ENCODE data around the gene HSD11B2. TPM values are rescaled to one million over a fixed set of nuclear protein-coding genes. Genes with fewer than 3 reads are reported as not detected.
A peak's percentile ranks its signal among the peaks of the same experiment; 100 is the strongest.

HSD11B2 gene
- total and polyA plus RNA-seq, 4 experiments from 2014 or later: 0.29 TPM; not detected in 3

DNA sequence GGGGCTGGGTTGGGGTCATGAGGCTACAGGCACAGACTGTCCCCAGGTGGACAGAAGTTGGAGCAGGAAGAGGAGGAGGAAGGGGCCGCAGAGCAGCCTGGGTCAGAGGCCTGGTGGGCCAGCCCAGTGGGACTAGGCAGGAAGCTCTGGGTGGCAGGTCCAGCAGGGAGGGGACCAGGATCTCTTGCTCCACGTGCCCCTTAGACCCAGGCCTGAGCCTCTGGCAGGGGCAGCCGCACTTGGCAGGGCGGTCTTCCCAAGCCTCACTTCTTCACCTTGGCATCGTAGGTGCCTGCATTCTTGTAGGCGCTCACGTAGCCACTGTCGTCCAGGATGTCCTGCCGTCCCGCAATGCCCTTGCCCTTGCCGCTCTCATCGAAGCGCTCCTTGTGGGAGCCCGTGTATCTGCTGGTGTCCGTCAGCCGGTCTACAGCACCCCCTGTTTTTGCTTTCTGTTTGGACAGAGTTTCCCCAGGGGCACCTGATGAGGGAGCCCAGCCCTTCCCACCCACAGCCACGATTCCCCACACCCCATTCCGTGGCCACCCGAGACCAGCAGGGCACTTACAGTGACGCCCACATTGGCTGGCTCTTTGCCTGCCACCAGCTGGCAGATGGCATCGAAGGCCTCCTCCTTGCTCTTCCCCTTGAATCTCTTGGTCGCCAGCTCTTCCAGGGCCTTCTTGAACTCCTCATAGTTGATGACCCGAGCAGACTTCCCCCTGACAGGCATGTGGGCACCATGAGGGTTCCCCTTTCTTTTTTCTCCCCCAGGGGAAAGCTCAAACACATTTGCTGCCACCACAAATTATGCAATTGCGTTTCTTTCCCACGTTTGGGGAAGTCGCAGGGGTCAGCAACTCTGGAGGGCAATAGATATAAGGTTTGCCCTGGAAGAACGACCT lies 40.8 kb upstream of the HSD11B2 start:
- Histone ChIP-seq H3K9me3 (ENCODE audit: control insufficient read depth in 1 of 2, low read length in 2 of 2) (no peaks in the 10 kb centered on the region), H3K36me3 (ENCODE audit: insufficient read depth, low read length) (no peaks in the 10 kb centered on the region), H3K4me1 (ENCODE audit: insufficient read depth, low read length) (peaks cover 14% of the 10 kb centered on the region), H3K4me3 (ENCODE audit: low read length in 2 of 2) (no peak overlapping the region), H3K27ac (ENCODE audit: low read depth, low read length) (no peak overlapping the region), H3K27me3 (ENCODE audit: insufficient read depth, low read length) (peaks cover 14% of the 10 kb centered on the region)
- Mint-ChIP-seq H3K4me1 (peaks cover 2 to 9% (median 5%) of the 10 kb centered on the region in 4 donors), H3K27ac (peak overlapping the region in 1 of 7 donors; percentile 26), H3K9me3 (no peaks in the 10 kb centered on the region), H3K36me3 (no peaks in the 10 kb centered on the region), H3K27me3 (peaks cover 8 to 14% of the 10 kb centered on the region in 2 donors), H3K4me3 (peak overlapping the region in 1 of 8 donors; percentile 39)
- POLR2A ChIA-PET (ENCODE audit: partially characterized antibody): no interaction called here
- no peak for DNase-seq
- intact Hi-C loops (cut with micrococcal nuclease): no loop called here
- CTCF ChIA-PET (ENCODE audit: partially characterized antibody): no interaction called here

DNA sequence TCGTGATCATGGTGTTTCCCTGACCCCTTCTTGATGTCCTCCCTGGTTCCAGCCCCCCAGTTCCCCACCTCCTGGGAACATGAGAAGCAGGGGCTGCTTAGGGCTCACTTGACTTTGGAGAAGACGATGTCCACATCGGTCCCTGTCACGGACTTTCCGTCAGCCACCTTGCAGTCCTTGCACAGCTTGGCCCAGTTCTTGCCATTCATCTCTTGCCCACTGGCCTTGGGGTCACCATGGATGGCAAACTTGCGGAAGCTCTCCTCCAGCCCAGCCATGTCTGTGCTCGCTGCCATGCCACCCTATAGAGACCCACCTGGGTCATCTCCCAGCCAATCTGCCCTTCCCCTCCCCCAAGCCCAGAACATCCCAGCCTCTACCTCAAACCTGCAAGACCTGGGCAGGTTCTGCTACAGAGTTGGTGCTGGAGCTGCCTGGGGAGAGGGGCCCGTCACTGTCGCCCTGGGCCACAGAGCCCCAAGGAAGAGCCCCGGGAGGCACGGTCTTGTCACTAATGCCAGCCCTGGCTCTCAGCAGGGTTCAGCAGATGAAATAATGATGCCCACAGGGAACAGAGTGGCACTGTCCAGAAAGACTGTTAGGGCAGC lies 40.0 kb upstream of the HSD11B2 start:
- H3K9me3 Mint-ChIP-seq: no peaks in the 10 kb centered on the region
- POLR2A ChIA-PET (ENCODE audit: partially characterized antibody): no interaction called here
- intact Hi-C loops (cut with micrococcal nuclease): no loop called here
- Histone ChIP-seq H3K9me3 (ENCODE audit: control insufficient read depth in 1 of 2, low read length in 2 of 2) (no peaks in the 10 kb centered on the region), H3K4me3 (ENCODE audit: low read length in 2 of 2) (no peak overlapping the region), H3K27me3 (ENCODE audit: insufficient read depth, low read length) (peaks cover 18% of the 10 kb centered on the region), H3K27ac (ENCODE audit: low read depth, low read length) (no peak overlapping the region), H3K4me1 (ENCODE audit: insufficient read depth, low read length) (peaks cover 15% of the 10 kb centered on the region), H3K36me3 (ENCODE audit: insufficient read depth, low read length) (no peaks in the 10 kb centered on the region)
- no peak overlapping the region for H3K27ac Mint-ChIP-seq
- H3K36me3 Mint-ChIP-seq: no peaks in the 10 kb centered on the region
- H3K4me1 Mint-ChIP-seq: peaks cover 2 to 9% (median 5%) of the 10 kb centered on the region in 4 donors
- peaks cover 11 to 20% of the 10 kb centered on the region in 2 donors for H3K27me3 Mint-ChIP-seq
- no peak for DNase-seq
- no peak overlapping the region for H3K4me3 Mint-ChIP-seq
- CTCF ChIA-PET (ENCODE audit: partially characterized antibody): no interaction called here

DNA sequence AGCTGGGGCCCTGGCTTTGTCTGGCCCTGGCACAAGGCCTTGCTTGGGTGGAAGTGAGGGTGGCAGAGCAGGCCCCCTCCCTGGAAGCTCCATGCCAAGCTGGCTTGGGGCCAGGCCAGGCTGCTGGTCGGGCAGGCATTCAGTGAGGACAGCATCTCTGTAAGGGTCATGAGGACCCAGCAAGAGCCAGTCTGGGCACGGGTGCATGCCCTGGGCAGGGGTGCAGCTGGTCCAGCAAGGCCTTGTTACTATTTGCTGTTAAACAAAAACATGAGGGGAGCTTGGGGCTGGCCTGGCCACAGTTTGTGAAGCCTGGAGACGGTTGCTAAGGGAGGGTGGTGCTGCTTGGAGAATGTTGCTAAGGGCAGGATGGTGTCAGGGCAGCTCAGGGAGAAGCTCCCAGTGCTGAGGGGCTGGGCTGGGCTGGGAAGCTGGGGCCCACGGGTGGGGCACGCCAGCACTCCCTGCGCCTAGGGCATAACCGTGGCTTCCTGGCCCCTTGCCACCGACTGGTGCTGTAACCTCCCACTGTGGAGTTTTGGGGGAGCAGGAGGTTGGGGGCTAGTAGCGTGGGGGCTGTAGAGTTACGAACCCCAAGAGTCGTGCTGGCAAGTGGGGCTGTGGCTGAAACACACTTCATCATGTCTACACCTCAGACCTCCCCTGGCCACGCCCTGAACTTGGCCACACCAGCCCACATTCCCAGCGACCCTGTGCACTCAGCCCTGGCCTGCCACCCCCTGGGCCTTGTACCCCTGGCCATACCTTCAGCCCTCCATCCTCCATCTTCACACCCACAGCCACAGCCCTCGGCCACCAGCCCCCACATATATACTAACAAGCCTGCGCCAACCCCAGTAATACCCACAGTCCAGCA lies 39.3 kb upstream of the HSD11B2 start:
- peaks cover 15% of the 10 kb centered on the region for H3K4me1 ChIP-seq (ENCODE audit: insufficient read depth, low read length)
- H3K4me3 ChIP-seq (ENCODE audit: low read length in 2 of 2): no peak overlapping the region
- peaks cover 12 to 20% of the 10 kb centered on the region in 2 donors for H3K27me3 Mint-ChIP-seq
- no peaks in the 10 kb centered on the region for H3K36me3 ChIP-seq (ENCODE audit: insufficient read depth, low read length)
- H3K27ac Mint-ChIP-seq: no peak overlapping the region
- peak overlapping the region in 1 of 8 donors; percentile 53 for H3K4me3 Mint-ChIP-seq
- ChIA-PET CTCF (ENCODE audit: partially characterized antibody) (no interaction called here), POLR2A (ENCODE audit: partially characterized antibody) (no interaction called here)
- peaks cover 2 to 9% (median 5%) of the 10 kb centered on the region in 4 donors for H3K4me1 Mint-ChIP-seq
- H3K27me3 ChIP-seq (ENCODE audit: insufficient read depth, low read length): peaks cover 18% of the 10 kb centered on the region
- no peaks in the 10 kb centered on the region for H3K9me3 Mint-ChIP-seq
- H3K36me3 Mint-ChIP-seq: no peaks in the 10 kb centered on the region
- intact Hi-C loops (cut with micrococcal nuclease): no loop called here
- no peak overlapping the region for H3K27ac ChIP-seq (ENCODE audit: low read depth, low read length)
- no peak for DNase-seq
- H3K9me3 ChIP-seq (ENCODE audit: control insufficient read depth in 1 of 2, low read length in 2 of 2): no peaks in the 10 kb centered on the region

DNA sequence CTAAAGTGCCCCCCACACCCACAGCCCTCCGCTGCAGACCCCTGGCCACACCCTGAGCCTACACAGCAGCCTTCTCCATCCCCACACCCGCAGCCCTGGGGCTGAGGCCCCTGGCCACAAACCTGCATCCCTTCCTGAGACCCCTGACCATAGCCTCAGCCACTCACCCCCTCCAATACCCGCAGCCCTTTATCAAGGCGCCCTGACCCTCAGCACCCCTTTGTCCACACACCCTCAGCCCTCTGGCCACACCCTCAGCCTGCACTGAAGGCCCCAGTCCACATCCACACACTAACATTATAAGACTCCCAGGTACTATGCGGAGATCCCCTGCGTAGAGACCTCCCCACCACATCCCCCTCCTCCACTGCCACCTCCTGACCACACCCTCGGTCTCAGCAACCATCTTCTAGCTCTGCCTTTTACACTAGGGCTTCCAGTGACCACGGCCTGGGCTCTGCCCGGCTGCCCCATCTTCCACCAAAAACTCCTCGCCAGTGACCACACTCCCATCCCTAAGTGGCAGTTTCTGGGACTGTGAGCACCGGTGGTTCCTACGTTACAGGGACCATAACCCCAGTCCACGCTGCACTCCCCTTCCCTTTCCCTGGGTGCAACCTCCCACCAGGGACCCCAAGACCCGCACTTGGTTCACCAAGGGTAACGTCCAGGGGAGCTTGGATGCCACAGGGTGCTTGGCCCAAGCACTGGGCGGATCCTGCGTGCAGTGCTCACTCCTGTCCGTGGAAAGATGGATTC lies 38.4 kb upstream of the HSD11B2 start:
- Histone ChIP-seq H3K27me3 (ENCODE audit: insufficient read depth, low read length) (peaks cover 18% of the 10 kb centered on the region), H3K27ac (ENCODE audit: low read depth, low read length) (no peak overlapping the region), H3K9me3 (ENCODE audit: control insufficient read depth in 1 of 2, low read length in 2 of 2) (no peaks in the 10 kb centered on the region), H3K4me1 (ENCODE audit: insufficient read depth, low read length) (peaks cover 15% of the 10 kb centered on the region), H3K36me3 (ENCODE audit: insufficient read depth, low read length) (no peaks in the 10 kb centered on the region), H3K4me3 (ENCODE audit: low read length in 2 of 2) (no peak overlapping the region)
- DNase-seq: no peak
- H3K27ac Mint-ChIP-seq: peak overlapping the region in 1 of 7 donors; percentile 41
- intact Hi-C loops (cut with micrococcal nuclease): no loop called here
- H3K4me3 Mint-ChIP-seq: peak overlapping the region in 1 of 8 donors; percentile 33
- ChIA-PET CTCF (ENCODE audit: partially characterized antibody) (no interaction called here), POLR2A (ENCODE audit: partially characterized antibody) (no interaction called here)
- H3K36me3 Mint-ChIP-seq: no peaks in the 10 kb centered on the region
- H3K4me1 Mint-ChIP-seq: peaks cover 2 to 9% (median 5%) of the 10 kb centered on the region in 4 donors
- no peaks in the 10 kb centered on the region for H3K9me3 Mint-ChIP-seq
- H3K27me3 Mint-ChIP-seq: peaks cover 12 to 24% of the 10 kb centered on the region in 2 donors

DNA sequence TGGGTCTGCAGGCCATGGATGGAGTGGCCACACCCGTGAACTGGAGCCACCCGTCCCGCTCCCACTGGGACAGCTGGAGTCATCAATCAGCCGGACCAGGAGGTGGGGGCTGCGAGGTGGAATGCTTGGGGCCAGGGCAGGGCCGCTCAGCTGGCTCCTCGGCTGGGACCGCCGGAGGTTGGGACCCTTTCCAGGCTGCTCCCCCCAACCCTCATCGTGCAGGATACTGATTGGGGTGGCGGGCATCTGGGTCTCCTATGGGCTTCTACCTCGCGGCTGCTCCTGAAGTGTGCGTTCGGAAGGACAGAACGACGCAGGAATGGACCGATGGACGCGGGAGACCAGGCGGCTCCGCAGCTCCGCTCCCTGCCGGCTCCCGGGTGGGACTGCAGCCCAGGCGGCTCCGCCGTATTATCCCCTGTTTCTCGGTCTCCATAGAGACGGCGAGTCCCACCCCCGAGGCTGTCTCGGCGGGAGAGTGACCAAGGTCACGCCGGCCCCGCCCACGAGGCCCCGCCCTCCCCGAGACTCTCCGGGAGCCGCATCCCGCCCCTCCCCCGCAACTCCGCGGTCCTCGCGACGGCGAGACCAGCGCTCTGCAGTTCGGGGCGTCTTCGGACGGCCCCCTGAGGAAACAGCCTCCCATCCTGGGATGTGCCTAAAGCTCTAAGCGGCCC lies 37.7 kb upstream of the HSD11B2 start, which contains the start of gene TPPP3:
TPPP3 (minus strand) TSS at position 388 of the 677 bp plus-strand sequence. CDS start 2,387 bp downstream, outside the sequence.
- intact Hi-C loops (cut with micrococcal nuclease): no loop called here
- peaks cover 12 to 24% of the 10 kb centered on the region in 2 donors for H3K27me3 Mint-ChIP-seq
- H3K4me3 ChIP-seq (ENCODE audit: low read length in 2 of 2): peak within 1 kb of the TSS in 1 of 2 donors; percentile 18
- ChIA-PET CTCF (ENCODE audit: partially characterized antibody) (interaction anchor here (1.1 kb wide), 1 partner anchor 88 kb away, joined by 3 read pairs; the partner anchor contains the start of gene ATP6V0D1), POLR2A (ENCODE audit: partially characterized antibody) (no interaction called here)
- H3K4me1 Mint-ChIP-seq: peaks cover 2 to 9% (median 5%) of the 10 kb centered on the region in 4 donors
- no peak within 1 kb of the TSS for H3K27ac ChIP-seq (ENCODE audit: low read depth, low read length)
- H3K27me3 ChIP-seq (ENCODE audit: insufficient read depth, low read length): peaks cover 18% of the 10 kb centered on the region
- no peaks in the 10 kb centered on the region for H3K36me3 Mint-ChIP-seq
- peak in 4 of 5 donors; percentile 16 to 44 (median 19) for DNase-seq
- H3K9me3 ChIP-seq (ENCODE audit: control insufficient read depth in 1 of 2, low read length in 2 of 2): no peaks in the 10 kb centered on the region
- peaks cover 15% of the 10 kb centered on the region for H3K4me1 ChIP-seq (ENCODE audit: insufficient read depth, low read length)
- H3K4me3 Mint-ChIP-seq: peak within 1 kb of the TSS; percentile 48 to 81 (median 68)
- H3K9me3 Mint-ChIP-seq: peaks cover 0 to 1% (median 0%) of the 10 kb centered on the region in 8 donors
- peak within 1 kb of the TSS in 2 of 7 donors; percentile 41 to 79 for H3K27ac Mint-ChIP-seq
- H3K36me3 ChIP-seq (ENCODE audit: insufficient read depth, low read length): no peaks in the 10 kb centered on the region

DNA sequence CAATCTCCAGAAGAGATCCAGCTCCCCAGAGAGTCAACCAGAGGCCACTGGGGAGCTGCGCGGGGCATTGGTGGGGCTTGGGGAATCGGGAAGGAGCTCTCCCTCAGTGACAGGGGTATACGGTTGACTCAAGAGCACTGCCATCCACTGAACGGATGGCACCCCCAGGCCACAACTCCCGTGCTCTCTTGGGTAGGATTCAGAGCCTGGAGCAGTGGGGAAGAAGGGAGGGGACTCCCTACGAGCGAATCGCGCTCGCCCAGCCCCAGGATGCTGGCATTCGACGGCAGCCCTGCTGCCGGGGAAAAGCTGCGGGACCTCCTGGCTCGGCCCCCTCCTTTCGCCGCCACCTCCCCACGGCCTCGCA lies 37.1 kb upstream of the HSD11B2 start:
- Histone ChIP-seq H3K27ac (ENCODE audit: low read depth, low read length) (no peak overlapping the region), H3K4me1 (ENCODE audit: insufficient read depth, low read length) (peaks cover 15% of the 10 kb centered on the region), H3K9me3 (ENCODE audit: control insufficient read depth in 1 of 2, low read length in 2 of 2) (no peaks in the 10 kb centered on the region), H3K36me3 (ENCODE audit: insufficient read depth, low read length) (no peaks in the 10 kb centered on the region), H3K4me3 (ENCODE audit: low read length in 2 of 2) (peak overlapping the region in 1 of 2 donors; percentile 18), H3K27me3 (ENCODE audit: insufficient read depth, low read length) (peaks cover 18% of the 10 kb centered on the region)
- H3K9me3 Mint-ChIP-seq: peaks cover 0 to 1% (median 0%) of the 10 kb centered on the region in 8 donors
- intact Hi-C loops (cut with micrococcal nuclease): no loop called here
- ChIA-PET POLR2A (ENCODE audit: partially characterized antibody) (no interaction called here), CTCF (ENCODE audit: partially characterized antibody) (interaction anchor here (1.1 kb wide), 1 partner anchor 87 kb away, joined by 3 read pairs; the partner anchor contains the start of gene ATP6V0D1)
- peaks cover 2 to 9% (median 5%) of the 10 kb centered on the region in 4 donors for H3K4me1 Mint-ChIP-seq
- peak in 1 of 5 donors; percentile 7 for DNase-seq
- no peaks in the 10 kb centered on the region for H3K36me3 Mint-ChIP-seq
- H3K27ac Mint-ChIP-seq: peak overlapping the region in 1 of 7 donors; percentile 79
- H3K4me3 Mint-ChIP-seq: peak overlapping the region; percentile 48 to 81 (median 68)
- peaks cover 14 to 24% of the 10 kb centered on the region in 2 donors for H3K27me3 Mint-ChIP-seq
